HL-60 (cell line): ENCODE measurements around the gene KRTAP10-1.

Experiments used
- CTCF ChIP-seq: IDR thresholded peaks from one replicate; pipeline ENCODE4 v1.5.1; 2011; ENCODE audit warnings: low read length, control low read depth, inconsistent platforms; ENCODE audit not compliant: insufficient read depth
- GABPA ChIP-seq: IDR thresholded peaks from 2 replicates; pipeline ENCODE4 v1.6.1; 2012; ENCODE audit warnings: low read depth
- POLR2AphosphoS5 ChIP-seq: IDR thresholded peaks from 2 replicates; pipeline ENCODE4 v1.6.1; 2012; ENCODE audit warnings: low read depth
- SPI1 ChIP-seq: IDR thresholded peaks from 2 replicates; pipeline ENCODE4 v1.6.1; 2012; ENCODE audit warnings: low read depth, mild to moderate bottlenecking, borderline replicate concordance

GRCh38 chr21:44557491-44558328 lies 17.7 kb upstream of the KRTAP10-1 start:
- no peak for TF ChIP-seq POLR2AphosphoS5
- no peak for TF ChIP-seq CTCF
- TF ChIP-seq GABPA, result no peak
- no peak for TF ChIP-seq SPI1
